SH-SY5Y (cell line): Measurements from ENCODE around the gene CCDC186.

ENCODE experiments used
- GATA2 ChIP-seq: IDR thresholded peaks from 2 replicates; pipeline ENCODE4 v1.6.1; 2011; ENCODE audit warnings: mild to moderate bottlenecking, low read depth, low read length
- GATA3 ChIP-seq: IDR thresholded peaks from 2 replicates; pipeline ENCODE4 v1.6.1; 2011; ENCODE audit warnings: low read depth, mild to moderate bottlenecking, low read length, moderate library complexity

Gene CCDC186

DNA sequence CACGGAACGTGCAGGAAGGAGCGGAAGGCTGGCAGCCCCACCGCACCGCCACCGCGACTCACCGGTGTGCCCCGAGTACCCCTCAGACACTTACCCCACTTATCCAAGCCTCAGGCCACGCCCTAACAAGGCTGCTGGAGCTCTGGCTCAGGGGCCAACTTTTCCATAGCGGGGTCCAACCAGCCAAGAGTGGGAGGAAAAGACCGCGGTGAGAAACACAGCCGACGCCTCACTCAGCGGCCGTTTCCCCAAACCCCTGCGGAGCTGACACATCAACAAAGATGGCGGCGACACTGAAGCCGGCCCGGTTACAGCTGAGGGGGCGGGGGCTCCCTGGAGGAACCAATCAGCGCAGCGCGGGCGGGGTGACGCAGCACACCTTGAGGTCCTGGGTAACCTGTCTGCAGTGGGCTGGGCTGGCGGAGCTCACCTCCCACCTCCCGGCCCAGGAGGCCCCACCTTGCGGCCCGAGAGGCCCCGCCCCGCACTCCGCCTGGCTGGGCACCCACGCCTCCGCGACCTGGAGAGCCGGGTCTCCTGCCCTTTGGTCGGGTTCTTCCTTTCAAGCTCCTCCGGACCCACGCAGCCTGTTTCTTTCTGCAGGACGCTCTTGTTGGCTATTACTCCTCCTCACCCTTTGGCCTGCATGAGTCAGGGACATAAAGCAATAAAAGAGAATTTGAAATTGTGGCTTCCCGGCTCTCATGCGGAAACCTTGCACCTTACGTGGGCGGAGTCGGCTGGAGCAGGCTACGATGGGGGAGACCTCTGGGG, at the start of gene CCDC186:
CCDC186 (minus strand) TSS at position 283 of the 774 bp plus-strand sequence. CDS start 10,935 bp downstream, outside the sequence.
- no peak for TF ChIP-seq GATA2
- TF ChIP-seq GATA3: no peak

DNA sequence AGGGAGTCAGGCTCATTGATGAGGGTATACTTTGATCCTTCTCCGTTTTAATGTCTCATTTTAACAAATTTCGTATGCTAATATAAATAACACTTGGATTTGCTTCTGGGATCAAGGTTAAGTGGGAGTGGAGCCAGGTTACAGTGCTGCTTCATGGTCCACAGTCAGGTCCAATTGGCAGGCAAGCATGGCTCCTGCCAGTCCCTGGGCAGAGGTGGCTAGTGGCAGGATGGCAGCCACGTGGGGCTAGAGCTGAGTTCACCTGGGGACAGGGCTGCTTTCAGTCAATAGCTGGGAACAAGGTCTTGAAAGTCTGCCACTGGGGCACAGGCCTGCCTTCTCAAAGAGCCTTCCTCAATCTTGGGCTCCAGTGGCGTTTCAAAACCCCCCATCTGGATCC, 49.1 kb upstream of the CCDC186 start:
- TF ChIP-seq GATA3: no peak
- no peak for TF ChIP-seq GATA2

DNA sequence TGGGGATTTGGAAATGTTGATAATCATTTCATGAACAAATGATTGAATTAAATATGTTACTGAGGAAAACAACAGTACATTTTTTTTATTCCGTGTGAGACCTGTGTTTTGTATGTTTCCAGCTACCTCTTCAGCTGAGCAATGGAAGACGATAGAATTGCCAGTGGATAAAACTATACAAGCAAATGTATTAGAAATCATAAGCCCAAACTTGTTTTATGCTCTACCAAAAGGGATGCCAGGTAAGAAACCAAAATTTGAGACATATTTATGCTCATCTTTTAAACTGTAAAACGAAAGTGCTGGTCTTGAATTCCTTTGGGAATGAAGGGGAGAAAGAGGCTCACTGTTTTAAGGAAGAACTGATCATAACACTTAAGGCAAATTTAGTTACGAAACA, 47.2 kb upstream of the CCDC186 start:
- TF ChIP-seq GATA2 (no peak), GATA3 (no peak)

- TF ChIP-seq GATA2: no peak
Observed at GRCh38 chr10:114220281-114220680, 46.3 kb upstream of the CCDC186 start.

GRCh38 chr10:114215033-114215432, 41.0 kb upstream of the CCDC186 start:
- no peak for TF ChIP-seq GATA3
- no peak for TF ChIP-seq GATA2

DNA sequence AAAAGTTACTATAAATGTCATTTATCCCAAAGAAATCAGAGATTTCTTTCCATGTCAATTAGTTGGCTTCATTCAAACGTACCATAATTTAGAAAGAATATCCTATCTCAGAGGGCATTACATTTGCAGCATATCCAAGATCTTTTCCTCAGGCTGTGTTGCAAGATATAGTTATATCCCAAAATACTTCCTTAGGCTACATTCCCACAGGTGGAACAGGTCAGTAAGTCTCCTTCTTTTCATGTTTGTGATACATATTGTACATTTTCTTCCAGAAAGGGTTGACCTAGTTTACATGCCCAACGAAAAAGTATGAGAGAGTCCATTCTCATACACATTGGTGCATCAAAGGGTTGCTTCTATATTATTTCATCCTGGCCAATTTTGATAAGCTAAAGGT, 38.1 kb upstream of the CCDC186 start:
- no peak for TF ChIP-seq GATA2
- no peak for TF ChIP-seq GATA3

DNA sequence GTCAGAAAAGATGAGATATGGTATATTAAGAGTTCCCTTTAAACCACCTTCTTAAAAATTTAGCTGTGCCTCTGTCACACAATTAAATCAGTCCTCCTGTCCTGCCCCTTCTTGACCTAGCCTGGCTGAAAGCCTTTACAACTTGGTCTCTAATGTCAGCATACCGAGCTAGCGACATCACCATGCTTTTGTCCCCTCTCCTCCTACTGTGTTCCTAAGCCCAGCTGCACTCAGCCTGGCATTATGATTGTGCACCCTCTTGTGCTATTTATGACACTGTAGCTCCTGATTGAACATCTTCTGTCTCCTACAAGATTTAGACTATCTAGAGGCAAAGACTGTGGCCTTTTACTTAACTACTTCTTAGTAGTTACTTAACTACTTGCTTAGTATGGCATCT, 34.3 kb upstream of the CCDC186 start:
- TF ChIP-seq GATA3: no peak
- TF ChIP-seq GATA2: no peak

DNA sequence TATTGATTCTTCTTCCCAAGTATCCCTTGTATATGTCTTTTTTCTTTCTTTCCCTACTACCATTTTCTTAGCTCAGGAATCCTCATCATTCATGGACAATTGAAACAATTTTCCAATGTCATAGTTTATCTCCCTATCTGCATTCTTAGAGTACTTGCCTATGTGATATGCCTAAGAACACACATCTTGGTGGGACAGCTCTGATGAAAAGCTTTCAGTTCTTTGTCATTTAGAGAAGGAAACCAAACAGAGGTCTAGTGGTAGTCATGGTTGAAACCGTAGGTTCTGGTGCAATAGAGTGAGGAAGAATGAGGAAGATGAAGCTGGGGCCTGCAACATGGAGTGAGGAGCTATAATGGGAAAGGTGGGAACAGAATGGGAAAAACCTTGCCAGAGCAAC, 33.3 kb upstream of the CCDC186 start:
- TF ChIP-seq GATA3 (no peak), GATA2 (no peak)

DNA sequence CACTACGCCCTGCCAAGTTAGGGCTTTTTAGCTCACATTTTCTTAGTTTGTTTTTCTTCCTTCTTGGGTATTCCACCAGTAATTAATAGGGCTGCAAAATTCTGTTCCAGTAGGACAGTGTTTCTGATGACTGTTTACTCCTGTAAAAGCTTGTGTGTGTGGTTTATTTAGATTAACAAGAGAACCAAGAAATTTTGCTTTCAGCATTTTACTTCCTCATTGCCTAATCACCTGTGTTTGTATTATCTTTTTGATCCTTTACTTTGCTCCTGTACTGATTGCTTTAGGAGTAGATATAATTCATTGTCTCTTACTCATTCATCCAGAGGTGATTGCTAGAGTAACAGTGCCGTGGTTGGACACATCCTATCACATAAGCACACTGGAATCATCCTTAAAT, 32.9 kb upstream of the CCDC186 start:
- TF ChIP-seq GATA3 (no peak), GATA2 (no peak)

DNA sequence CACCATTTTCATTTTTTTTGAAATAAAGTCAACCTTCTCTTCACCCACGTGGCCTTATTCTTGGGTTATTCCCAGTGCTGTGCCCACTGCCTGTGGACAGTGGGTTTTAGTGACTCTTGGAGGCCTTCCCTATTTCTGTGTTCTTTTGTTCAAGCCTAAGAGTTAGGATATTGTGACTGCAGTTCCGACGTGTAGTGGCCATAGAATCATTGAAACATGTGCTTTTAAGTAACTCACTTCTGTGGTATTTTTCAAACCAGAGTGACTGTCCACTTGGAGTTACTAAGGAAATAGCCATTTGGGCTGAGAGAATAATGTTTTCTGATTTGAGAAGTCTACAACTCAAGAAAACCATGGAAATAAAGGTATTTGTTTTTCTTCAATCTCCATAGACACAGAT, 28.8 kb upstream of the CCDC186 start:
- no peak for TF ChIP-seq GATA3
- no peak for TF ChIP-seq GATA2

DNA sequence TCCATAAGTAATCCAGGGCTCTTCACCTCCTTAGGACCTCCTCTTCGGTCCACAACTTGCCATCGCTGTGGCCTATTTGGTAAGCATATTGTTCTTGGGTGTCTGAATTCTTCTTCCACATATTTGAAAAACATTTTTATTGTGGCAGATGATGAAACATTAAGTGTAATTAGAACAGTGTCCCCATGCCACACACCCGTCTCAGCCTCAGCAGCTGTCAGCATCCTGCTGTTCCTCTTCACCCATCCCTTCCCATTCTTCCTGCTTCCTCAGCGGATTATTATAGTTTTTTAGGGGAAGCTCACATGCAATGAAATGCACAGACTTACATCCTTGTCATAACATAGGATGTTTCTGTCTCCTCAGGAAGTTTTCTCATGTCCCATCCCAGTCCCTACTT, 25.2 kb upstream of the CCDC186 start:
- no peak for TF ChIP-seq GATA2
- no peak for TF ChIP-seq GATA3

GRCh38 chr10:114195079-114195478, 21.1 kb upstream of the CCDC186 start:
- TF ChIP-seq GATA2 (no peak), GATA3 (no peak)

DNA sequence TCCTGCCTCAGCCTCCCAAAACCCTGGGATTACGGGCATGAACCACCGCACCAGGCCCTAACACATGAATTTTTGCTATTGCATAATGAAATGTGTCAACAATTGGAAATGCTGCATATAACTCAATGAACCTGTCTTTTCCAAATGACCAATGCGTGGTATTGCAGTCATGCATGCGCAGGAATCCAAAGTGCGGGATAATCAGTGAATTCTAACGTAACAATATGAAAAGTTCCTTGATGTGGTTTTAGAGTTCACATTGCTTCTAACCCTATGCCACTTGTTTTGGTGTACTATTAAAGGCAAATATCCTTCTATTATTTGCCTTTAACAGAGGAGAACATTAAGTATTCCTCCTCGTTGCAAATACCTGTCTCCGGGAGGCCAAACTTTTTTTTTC, 15.7 kb upstream of the CCDC186 start:
- TF ChIP-seq GATA2 (no peak), GATA3 (no peak)

DNA sequence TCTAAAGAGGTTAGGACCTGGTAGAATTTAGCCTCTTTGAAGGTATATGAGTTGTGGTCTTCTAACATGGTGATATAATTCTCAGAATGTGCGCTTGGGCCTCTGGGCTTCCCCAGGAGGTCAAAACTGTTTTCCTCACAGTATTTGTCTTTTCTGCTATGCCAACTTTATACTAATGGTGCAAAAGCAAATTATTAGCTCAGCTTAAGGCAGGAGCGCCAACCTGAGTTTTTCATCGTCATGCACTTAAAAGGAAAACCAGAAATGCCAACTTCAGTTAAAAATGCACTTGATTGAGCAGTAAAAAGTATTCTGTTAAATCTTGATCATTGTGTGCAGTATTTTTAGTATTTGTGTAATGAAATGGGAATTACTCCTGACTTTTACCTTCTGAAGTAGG, 14.9 kb upstream of the CCDC186 start:
- TF ChIP-seq GATA3 (no peak), GATA2 (no peak)

GRCh38 chr10:114188001-114188400, 14.0 kb upstream of the CCDC186 start:
- TF ChIP-seq GATA2 (no peak), GATA3 (no peak)

- no peak for TF ChIP-seq GATA2
- no peak for TF ChIP-seq GATA3
Observed at GRCh38 chr10:114184276-114184675, 10.3 kb upstream of the CCDC186 start.
